Erythroblast (primary cell): Measurements from ENCODE around the gene PRKD1.

Experiments
- GATA1 ChIP-seq: IDR thresholded peaks from 2 replicates; pipeline ENCODE4 v1.6.1; 2011; ENCODE audit warnings: low read depth, mild to moderate bottlenecking, control low read depth, low read length, moderate library complexity
- POLR2A ChIP-seq: IDR thresholded peaks from 2 replicates; pipeline ENCODE4 v1.6.1; 2011; ENCODE audit warnings: mild to moderate bottlenecking, low read length

DNA sequence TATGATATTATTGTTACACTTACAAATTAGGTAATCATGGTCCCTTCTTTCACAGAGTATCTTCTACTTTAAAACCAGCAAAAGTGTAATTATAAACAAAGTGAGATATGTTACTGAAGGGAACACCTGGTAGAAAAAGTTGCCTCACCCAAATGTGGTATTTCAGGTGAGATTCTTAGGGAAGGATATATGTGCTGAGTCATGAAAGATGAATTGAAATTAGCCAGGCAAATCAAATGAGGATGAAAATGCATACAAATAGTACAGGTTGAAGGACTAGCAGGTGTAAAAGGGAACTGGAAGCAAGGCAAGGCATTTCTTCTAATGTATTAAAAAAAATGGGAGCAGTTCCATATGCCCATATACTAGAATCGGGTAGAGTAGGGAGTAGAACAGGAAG lies 220.9 kb downstream of the PRKD1 start:
- no peak for TF ChIP-seq POLR2A
- no peak for TF ChIP-seq GATA1
